ENCODE data around the gene MT1H. TPM values are rescaled to one million over a fixed set of nuclear protein-coding genes. Genes with fewer than 3 reads are reported as not detected.

The MT1H gene
- total and polyA plus RNA-seq, 8 donors = 33.8 to 219 (median 77.8) TPM; not detected in 4

DNA sequence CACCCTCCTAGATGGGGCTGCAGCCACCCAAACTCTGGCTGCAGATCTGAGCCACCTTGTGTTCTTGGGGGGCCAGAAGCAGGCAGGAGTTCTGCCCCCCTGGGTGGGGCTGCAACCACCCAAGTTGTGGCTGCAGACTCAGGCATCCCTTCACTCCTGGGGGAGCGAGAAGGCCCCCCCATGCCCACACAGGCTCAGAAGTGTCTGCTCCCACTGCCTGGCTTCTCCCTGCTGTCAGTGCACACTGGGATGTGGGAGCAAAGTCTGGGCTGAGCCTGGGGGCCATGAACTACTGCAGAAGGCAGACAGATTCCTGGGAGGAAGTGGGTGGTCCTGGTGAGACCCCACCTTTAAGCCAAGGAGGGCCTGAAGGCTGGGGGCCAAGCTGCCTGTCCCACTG lies 25.6 kb downstream of the MT1H start:
- no peak for DNase-seq
- TF ChIP-seq, protein P1, sequence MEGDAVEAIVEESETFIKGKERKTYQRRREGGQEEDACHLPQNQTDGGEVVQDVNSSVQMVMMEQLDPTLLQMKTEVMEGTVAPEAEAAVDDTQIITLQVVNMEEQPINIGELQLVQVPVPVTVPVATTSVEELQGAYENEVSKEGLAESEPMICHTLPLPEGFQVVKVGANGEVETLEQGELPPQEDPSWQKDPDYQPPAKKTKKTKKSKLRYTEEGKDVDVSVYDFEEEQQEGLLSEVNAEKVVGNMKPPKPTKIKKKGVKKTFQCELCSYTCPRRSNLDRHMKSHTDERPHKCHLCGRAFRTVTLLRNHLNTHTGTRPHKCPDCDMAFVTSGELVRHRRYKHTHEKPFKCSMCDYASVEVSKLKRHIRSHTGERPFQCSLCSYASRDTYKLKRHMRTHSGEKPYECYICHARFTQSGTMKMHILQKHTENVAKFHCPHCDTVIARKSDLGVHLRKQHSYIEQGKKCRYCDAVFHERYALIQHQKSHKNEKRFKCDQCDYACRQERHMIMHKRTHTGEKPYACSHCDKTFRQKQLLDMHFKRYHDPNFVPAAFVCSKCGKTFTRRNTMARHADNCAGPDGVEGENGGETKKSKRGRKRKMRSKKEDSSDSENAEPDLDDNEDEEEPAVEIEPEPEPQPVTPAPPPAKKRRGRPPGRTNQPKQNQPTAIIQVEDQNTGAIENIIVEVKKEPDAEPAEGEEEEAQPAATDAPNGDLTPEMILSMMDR (IDR thresholded peaks at IDR 0.05) = no peak
- TF ChIP-seq EP300 (IDR thresholded peaks at IDR 0.05) (no peak), POLR2AphosphoS5 (IDR thresholded peaks at IDR 0.05) (no peak), POLR2A (IDR thresholded peaks at IDR 0.05) (no peak)
- Histone ChIP-seq H3K4me3 (no peak overlapping the region), H3K36me3 (no peaks in the 10 kb centered on the region), H3K27ac (no peak overlapping the region), H3K9me3 (peaks cover 0 to 7% (median 0%) of the 10 kb centered on the region in 4 donors), H3K27me3 (no peaks in the 10 kb centered on the region), H3K4me1 (peaks cover 0 to 4% (median 0%) of the 10 kb centered on the region in 4 donors)
- intact Hi-C loops (cut with DNase I; ENCODE audit: low total_unique reads) = no loop called here
- 17 to 92% (median 71%) methylated on average over 1 of the region's 1 CpG; no CpG with 5 or more reads in 1 of the 5 donors for WGBS, 5 donors

DNA sequence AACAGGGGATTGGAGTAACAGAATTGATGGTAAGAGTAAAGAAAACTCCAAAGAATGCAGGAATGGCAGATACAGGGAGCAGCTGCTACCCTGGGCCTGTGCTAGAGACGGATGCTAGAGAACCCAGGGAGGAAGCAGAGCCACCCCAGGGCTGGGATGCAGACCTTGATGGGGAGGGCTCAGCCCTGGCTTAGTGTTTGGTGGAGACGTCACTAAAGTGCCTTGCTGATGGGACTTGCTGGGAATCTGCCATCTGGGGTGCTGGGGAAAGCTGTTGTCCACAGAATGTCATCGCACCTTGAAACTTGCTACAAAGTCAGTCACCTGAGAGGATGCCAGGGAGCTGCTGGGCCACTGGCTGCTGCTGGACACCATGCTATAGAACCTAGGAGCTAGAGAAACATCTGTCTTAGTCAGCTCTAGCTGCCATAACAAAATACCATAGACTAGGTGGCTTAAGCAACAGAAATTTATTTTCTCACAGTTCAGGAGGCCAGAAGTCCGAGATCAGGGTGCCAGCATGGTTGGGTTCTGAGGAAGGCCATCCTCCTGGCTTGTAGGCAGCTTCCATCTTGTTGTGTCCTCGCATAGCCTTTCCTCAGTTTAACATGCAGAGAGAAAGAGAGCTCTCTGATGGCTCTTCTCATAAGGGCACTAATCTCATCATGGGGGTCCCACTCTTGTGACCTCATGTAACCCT lies 28.0 kb downstream of the MT1H start:
- 76 to 89% (median 87%) methylated on average over 5 of the region's 5 CpGs for WGBS, 5 donors
- Histone ChIP-seq H3K36me3 (no peaks in the 10 kb centered on the region), H3K4me1 (peaks cover 0 to 7% (median 4%) of the 10 kb centered on the region in 4 donors), H3K27ac (no peak overlapping the region), H3K27me3 (no peaks in the 10 kb centered on the region), H3K4me3 (no peak overlapping the region), H3K9me3 (peaks cover 0 to 7% (median 0%) of the 10 kb centered on the region in 4 donors)
- intact Hi-C loops (cut with DNase I; ENCODE audit: low total_unique reads) = no loop called here
- TF ChIP-seq POLR2A (IDR thresholded peaks at IDR 0.05) (no peak), POLR2AphosphoS5 (IDR thresholded peaks at IDR 0.05) (no peak), EP300 (IDR thresholded peaks at IDR 0.05) (no peak)
- TF ChIP-seq, protein P1 (IDR thresholded peaks at IDR 0.05) = no peak
- no peak for DNase-seq

DNA sequence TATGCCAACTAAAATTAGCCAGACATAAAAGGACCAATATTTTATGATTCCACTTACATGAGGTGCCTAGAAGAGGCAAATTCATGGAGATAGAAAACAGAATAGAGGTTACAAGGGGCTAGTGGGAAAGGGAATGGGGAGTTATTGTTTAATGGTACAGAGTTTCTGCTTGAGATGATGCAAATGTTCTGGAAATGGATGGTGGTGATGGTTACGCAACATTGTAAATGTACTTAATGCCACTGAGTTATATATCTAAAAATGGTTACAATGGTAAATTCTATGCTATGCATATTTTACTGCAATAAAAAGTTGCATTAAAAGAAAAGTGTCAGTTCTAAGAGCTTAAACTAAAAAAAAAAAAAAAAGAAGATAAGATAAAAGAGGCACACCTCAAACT lies 30.6 kb downstream of the MT1H start:
- TF ChIP-seq EP300 (IDR thresholded peaks at IDR 0.05) (no peak), POLR2A (IDR thresholded peaks at IDR 0.05) (no peak), POLR2AphosphoS5 (IDR thresholded peaks at IDR 0.05) (no peak)
- TF ChIP-seq, protein P1 (IDR thresholded peaks at IDR 0.05) = no peak
- H3K4me1 ChIP-seq = peaks cover 0 to 7% (median 4%) of the 10 kb centered on the region in 4 donors
- 3 to 91% (median 57%) methylated on average over 1 of the region's 1 CpG for WGBS, 5 donors
- peaks cover 0 to 7% (median 0%) of the 10 kb centered on the region in 4 donors for H3K9me3 ChIP-seq
- no peak overlapping the region for H3K4me3 ChIP-seq
- intact Hi-C loops (cut with DNase I; ENCODE audit: low total_unique reads) = loop anchor here (5.0 kb wide), 1 partner anchor 118 kb away; no protein-coding TSS in a partner anchor
- H3K27me3 ChIP-seq = no peaks in the 10 kb centered on the region
- no peak overlapping the region for H3K27ac ChIP-seq
- no peaks in the 10 kb centered on the region for H3K36me3 ChIP-seq
- DNase-seq = no peak

DNA sequence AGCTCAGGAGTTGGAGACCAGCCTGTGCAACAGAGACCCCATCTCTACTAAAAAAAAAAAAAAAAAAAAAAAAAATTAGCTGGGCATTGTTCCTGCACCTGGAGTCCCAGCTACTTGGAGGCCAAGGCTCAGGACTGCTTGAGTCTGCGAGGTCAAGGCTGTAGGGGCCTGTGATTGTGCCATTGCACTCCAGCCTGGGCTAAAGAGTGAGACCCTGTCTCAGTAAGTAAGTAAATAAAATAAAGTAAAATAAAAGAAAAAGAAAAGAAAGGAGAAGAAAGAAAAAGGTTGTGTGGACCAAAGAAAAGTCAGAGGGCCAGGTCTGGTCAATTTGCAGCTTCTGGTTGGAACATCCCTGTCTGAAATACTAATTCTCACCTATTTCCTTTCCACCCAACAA lies 31.0 kb downstream of the MT1H start:
- DNase-seq = no peak
- Histone ChIP-seq H3K4me1 (peaks cover 0 to 7% (median 4%) of the 10 kb centered on the region in 4 donors), H3K4me3 (no peak overlapping the region), H3K27me3 (no peaks in the 10 kb centered on the region), H3K36me3 (no peaks in the 10 kb centered on the region), H3K9me3 (peaks cover 0 to 7% (median 0%) of the 10 kb centered on the region in 4 donors), H3K27ac (no peak overlapping the region)
- TF ChIP-seq POLR2AphosphoS5 (IDR thresholded peaks at IDR 0.05) = no peak
- TF ChIP-seq, protein P1 (IDR thresholded peaks at IDR 0.05) = no peak
- no peak for TF ChIP-seq EP300 (IDR thresholded peaks at IDR 0.05)
- TF ChIP-seq POLR2A (IDR thresholded peaks at IDR 0.05) = no peak
- intact Hi-C loops (cut with DNase I; ENCODE audit: low total_unique reads) = loop anchor here (5.0 kb wide), 1 partner anchor 118 kb away; no protein-coding TSS in a partner anchor
- 93 to 100% (median 96%) methylated on average over 1 of the region's 1 CpG for WGBS, 5 donors
